SK-N-MC (cell line): Measurements from ENCODE around the gene SHC3.
A peak's percentile ranks its signal among the peaks of the same experiment; 100 is the strongest.

Experiments used
- EZH2 ChIP-seq: fragments of 200-600 bp; sonication (generic); IDR thresholded peaks from one replicate; pipeline ENCODE4 v1.6.1; 2017; ENCODE audit warnings: antibody characterized with exemption
- FOXP2 ChIP-seq: optimal IDR thresholded peaks from 2 replicates; pipeline ENCODE3; 2011; ENCODE audit warnings: mild to moderate bottlenecking, moderate library complexity; ENCODE audit not compliant: insufficient read depth; ENCODE audit errors: extremely low read length, control extremely low read depth
- POLR2AphosphoS5 ChIP-seq: IDR thresholded peaks from 2 replicates; pipeline ENCODE4 v1.6.1; 2012; ENCODE audit warnings: mild to moderate bottlenecking, low read depth, low read length, borderline replicate concordance

DNA sequence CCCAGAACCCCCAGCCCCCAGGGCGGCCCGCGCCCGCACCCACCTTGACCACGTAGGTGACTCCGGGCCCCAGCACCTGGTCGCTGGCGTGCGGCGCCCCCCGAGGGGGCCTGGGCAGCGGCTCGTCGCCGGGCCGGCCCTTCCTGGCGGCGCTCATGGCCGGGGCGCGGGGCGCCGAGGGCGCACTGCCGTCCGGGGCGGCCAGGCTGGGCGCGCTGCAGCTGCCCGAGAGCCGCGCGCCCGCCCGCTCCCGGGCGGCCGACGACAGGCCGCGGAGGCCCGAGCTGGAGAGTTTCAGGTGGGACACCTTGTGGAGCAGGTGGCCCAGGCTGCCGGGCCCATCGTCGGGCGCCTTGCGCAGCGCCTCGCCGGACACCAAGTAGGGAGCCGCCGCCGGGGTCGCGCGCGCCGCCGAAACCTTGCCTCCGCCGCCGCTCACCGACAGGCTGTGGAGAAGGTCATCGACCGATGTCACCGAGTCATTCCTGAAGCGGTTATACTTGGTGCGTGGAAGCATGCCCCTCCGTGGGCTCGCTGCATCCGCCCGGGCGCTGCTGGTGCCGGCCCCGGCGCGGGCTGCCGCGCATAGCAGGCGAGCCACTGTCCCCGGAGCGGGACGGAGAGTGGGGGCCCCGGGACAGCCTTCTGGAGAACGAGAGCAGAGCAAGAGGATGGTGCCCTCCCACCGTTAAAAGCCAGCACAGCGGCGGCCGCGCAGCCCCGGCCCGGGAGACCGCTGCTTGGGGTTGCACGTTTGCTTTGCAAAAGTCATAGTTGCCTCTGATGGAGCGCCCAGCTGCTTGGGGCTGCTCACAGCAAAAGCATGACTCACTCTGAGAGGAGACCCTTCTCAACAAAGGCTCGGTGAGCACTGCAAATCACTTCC is at the start of gene SHC3:
- TF ChIP-seq POLR2AphosphoS5 (no peak), EZH2 (peak; percentile 87), FOXP2 (no peak)
